ENCODE results near the gene GNAT1. TPM values are rescaled to one million over a fixed set of nuclear protein-coding genes. Genes with fewer than 3 reads are reported as not detected.

GNAT1 gene
- total RNA-seq, 1 experiment from 2014 or later, result not detected

DNA sequence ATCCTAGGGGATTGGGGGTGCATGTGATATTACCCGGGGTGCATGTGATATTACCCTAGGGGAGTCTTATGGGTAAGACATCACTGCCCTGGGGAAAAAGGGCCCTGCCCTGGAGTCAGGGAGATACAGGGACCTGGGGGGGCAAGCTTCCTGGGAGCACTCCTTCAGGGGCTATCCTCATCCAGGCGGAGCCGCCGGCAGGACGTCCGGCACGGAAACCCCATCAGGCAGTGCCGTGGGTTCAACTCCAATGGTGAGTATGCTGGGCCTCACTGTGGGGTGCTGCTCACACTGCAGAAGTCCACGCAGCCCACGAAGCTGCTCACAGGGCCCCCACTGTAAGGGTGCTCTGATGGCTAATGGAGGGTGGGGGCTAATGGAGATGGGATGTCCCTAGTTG is 5.3 kb upstream of the GNAT1 start:
- H4K8ac ChIP-seq (replicated peaks; ENCODE audit: insufficient read length, low read depth, low read length), result no peak overlapping the region
- H2BK120ac ChIP-seq (ENCODE audit: low read depth, low read length, poor library complexity, severe bottlenecking), result no peak overlapping the region
- no peak overlapping the region for H3K4ac ChIP-seq (ENCODE audit: low read depth, low read length)
- H3K23ac ChIP-seq (ENCODE audit: insufficient read length, low read depth, low read length), result no peak overlapping the region
- no peaks in the 10 kb centered on the region for H3K23me2 ChIP-seq (ENCODE audit: insufficient read length, low read depth, low read length, poor library complexity, severe bottlenecking)
- no peak overlapping the region for H2BK20ac ChIP-seq (ENCODE audit: low read depth, low read length, poor library complexity, severe bottlenecking)
- H2BK15ac ChIP-seq (ENCODE audit: low read depth, low read length), result no peak overlapping the region
- TF ChIP-seq, protein P1, sequence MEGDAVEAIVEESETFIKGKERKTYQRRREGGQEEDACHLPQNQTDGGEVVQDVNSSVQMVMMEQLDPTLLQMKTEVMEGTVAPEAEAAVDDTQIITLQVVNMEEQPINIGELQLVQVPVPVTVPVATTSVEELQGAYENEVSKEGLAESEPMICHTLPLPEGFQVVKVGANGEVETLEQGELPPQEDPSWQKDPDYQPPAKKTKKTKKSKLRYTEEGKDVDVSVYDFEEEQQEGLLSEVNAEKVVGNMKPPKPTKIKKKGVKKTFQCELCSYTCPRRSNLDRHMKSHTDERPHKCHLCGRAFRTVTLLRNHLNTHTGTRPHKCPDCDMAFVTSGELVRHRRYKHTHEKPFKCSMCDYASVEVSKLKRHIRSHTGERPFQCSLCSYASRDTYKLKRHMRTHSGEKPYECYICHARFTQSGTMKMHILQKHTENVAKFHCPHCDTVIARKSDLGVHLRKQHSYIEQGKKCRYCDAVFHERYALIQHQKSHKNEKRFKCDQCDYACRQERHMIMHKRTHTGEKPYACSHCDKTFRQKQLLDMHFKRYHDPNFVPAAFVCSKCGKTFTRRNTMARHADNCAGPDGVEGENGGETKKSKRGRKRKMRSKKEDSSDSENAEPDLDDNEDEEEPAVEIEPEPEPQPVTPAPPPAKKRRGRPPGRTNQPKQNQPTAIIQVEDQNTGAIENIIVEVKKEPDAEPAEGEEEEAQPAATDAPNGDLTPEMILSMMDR (conservative IDR thresholded peaks at IDR 0.05), result no peak
- H3K4me1 ChIP-seq (ENCODE audit: insufficient read depth, low read length), result no peaks in the 10 kb centered on the region
- no peak overlapping the region for H2BK5ac ChIP-seq (ENCODE audit: insufficient read length, low read length)
- H4K91ac ChIP-seq (ENCODE audit: insufficient read length, low read depth, low read length), result no peak overlapping the region
- H2AK5ac ChIP-seq (ENCODE audit: insufficient read length, low read length), result no peak overlapping the region
- Mint-ChIP-seq H3K4me3 (no peak overlapping the region), H3K27ac (no peak overlapping the region), H3K4me1 (peaks cover 3 to 5% of the 10 kb centered on the region in 2 experiments; a peak in 3 of 4 replicates), H3K27me3 (ENCODE audit: low read depth) (no peaks in the 10 kb centered on the region), H3K9me3 (no peaks in the 10 kb centered on the region), H3K36me3 (ENCODE audit: insufficient read depth in 1 of 3, low read depth in 3 of 3) (peaks cover 25 to 29% (median 29%) of the 10 kb centered on the region in 3 experiments)
- H3T11ph ChIP-seq (ENCODE audit: low read length), result no peak overlapping the region
- no peak overlapping the region for H3K18ac ChIP-seq (ENCODE audit: insufficient read length, low read depth, low read length)
- no peak overlapping the region for H4K5ac ChIP-seq (ENCODE audit: insufficient read length, low read depth, low read length)
- H3K14ac ChIP-seq (ENCODE audit: insufficient read depth, low read length), result no peak overlapping the region
- no peaks in the 10 kb centered on the region for H3K79me1 ChIP-seq (ENCODE audit: insufficient read depth, low read depth, low read length, poor library complexity, severe bottlenecking)
- no peak overlapping the region for H3K9ac ChIP-seq (ENCODE audit: extremely low read depth, insufficient read length, low read length)
- no peaks in the 10 kb centered on the region for H3K27me3 ChIP-seq (ENCODE audit: insufficient read depth, low read length)
- no CpG with 5 or more reads among the region's 10 CpGs for WGBS (ENCODE audit: extremely low coverage, insufficient read length, low lambda C conversion rate)
- no peak overlapping the region for H2BK12ac ChIP-seq (ENCODE audit: insufficient read length, low read depth, low read length)
- H3K79me2 ChIP-seq (ENCODE audit: insufficient read depth, low read length), result no peaks in the 10 kb centered on the region
- H3K56ac ChIP-seq (ENCODE audit: insufficient read length, low read depth, low read length), result no peak overlapping the region
- H2AFZ ChIP-seq (ENCODE audit: low read length), result no peak overlapping the region
- H3K9me3 ChIP-seq (ENCODE audit: control insufficient read depth, low read depth, low read length), result no peaks in the 10 kb centered on the region
- H3K4me2 ChIP-seq (ENCODE audit: insufficient read depth, insufficient read length, low read length), result no peak overlapping the region
- no peak for DNase-seq
- no peak overlapping the region for H3K27ac ChIP-seq (ENCODE audit: insufficient read length, low read depth, low read length)
- no peaks in the 10 kb centered on the region for H4K20me1 ChIP-seq (ENCODE audit: control insufficient read depth, insufficient read depth, insufficient read length)
